Aortic smooth muscle cell (primary cell): ENCODE results near the gene C2orf74. TPM values are rescaled to one million over a fixed set of nuclear protein-coding genes. Genes with fewer than 3 reads are reported as not detected.

Experiments used
- total RNA-seq: library from RNA; depleted of rRNA; stranded (reverse); fragments of >200 nt; gene quantifications from 2 replicates; pipeline ENCODE4 v1.2.3, GENCODE V29; 2014

Gene C2orf74
- 22.6 and 29.7 TPM in 2 replicates for total RNA-seq

DNA sequence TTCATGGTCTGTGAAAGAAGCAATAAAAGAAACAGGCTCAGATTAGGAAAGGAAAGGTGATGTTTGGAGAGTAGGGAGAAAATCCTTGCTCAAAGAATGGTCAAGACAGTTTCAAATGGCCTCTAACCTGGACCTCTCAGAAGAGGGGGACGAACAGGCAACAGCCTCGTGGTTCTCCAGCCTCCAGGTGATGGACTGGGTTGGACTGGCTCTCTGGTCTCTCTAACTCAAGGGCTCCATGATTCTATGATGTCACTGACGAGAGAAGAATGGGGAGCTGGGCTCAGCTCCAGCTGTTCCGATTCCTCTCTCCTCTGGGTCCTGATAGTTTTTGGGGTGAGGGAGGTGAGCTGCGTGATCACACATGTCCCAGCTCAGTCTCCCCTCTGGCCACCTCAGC is at the start of gene C2orf74:
TSS of gene C2orf74 (plus strand) at position 301 of the 400 bp plus-strand sequence. CDS start 327 bp downstream, outside the sequence.

Other genes with a start within 250 kb of the C2orf74 start
- 20.5 and 23.8 TPM in 2 replicates for gene PEX13, start 144.5 kb upstream of the C2orf74 start, total RNA-seq
- gene PUS10, start 143.9 kb upstream of the C2orf74 start, total RNA-seq, result 6.3 and 6.5 TPM in 2 replicates
- 15.8 and 16.6 TPM in 2 replicates for gene SANBR, start 96.3 kb upstream of the C2orf74 start, total RNA-seq